Ureter (tissue), 1 donor: ENCODE measurements around the gene GNA14. TPM values are rescaled to one million over a fixed set of nuclear protein-coding genes. Genes with fewer than 3 reads are reported as not detected.
"Not testable (repeated sequence)": the region's sequence is repeated elsewhere in the genome, so short reads cannot be mapped to it uniquely, and the experiment has no call there.

Source experiments
- DNase-seq: peaks from one replicate; pipeline ENCODE4 v3.0.0-alpha.2; 2020; ENCODE audit warnings: low spot score
- total RNA-seq: library from RNA; stranded (reverse); gene quantifications from one replicate; pipeline ENCODE4 v1.2.4, GENCODE V29; 2023
- donor health status: DM: yes; HTN: yes; CAD: no.

Gene GNA14
- total RNA-seq, 1 donor from 2014 or later, result 12.4 TPM

DNA sequence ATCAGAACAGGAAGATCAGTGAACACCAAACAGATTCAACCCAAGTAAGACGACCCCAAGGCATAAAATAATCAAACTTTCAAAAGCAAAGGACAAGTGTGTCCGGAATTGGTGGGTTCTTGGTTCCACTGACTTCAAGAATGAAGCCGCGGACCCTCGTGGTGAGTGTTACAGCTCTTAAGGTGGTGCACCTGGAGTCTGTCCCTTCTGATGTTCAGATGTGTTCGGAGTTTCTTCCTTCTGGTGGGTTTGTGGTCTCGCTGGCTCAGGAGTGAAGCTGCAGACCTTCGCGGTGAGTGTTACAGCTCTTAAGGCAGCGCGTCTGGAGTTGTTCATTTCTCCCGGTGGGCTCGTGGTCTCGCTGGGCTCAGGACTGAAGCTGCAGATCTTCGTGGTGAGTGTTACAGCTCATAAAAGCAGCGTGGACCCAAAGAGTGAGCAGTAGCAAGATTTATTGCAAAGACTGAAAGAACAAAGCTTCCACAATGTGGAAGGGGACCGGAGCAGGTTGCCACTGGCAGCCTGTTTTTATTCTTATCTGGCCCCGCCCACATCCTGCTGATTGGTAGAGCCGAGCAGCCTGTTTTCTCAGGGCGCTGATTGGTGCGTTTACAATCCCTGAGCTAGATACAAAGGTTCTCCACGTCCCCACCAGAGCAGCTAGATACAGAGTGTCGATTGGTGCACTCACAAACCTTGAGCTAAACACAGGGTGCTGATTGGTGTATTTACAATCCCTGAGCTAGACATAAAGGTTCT is 158.5 kb downstream of the GNA14 start:
- DNase-seq, result not testable (repeated sequence)

DNA sequence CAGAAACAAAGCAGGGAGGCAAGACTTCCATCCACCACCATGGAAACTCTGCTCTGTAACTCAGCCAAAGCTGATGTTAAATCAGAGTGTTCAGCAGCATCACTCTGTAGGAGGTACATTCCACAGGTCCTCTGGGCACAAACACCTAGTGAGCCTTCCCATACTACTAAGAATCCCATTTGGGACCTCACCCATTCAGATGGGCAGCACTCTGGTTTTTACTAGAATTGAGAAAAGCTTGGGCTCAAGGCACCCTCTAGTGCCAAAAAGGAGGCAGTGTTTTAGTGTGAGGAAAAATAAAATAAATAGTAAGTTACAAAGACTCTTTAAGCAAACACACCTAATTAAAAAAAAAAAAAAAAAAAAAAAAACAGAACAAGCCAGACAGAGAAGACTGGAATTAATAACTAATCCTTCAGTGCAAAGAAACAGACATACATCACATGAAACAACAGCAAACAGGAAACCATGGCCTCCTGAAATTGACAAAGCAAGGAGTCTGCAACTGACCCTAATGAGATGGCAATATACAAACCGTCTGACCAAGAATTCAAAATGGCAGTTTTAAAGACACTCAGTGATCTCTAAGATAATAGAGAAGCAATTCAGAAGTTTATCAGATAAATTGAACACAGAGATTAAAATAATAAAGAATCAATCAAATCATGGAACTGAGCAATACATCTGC is 159.5 kb downstream of the GNA14 start:
- no peak for DNase-seq

DNA sequence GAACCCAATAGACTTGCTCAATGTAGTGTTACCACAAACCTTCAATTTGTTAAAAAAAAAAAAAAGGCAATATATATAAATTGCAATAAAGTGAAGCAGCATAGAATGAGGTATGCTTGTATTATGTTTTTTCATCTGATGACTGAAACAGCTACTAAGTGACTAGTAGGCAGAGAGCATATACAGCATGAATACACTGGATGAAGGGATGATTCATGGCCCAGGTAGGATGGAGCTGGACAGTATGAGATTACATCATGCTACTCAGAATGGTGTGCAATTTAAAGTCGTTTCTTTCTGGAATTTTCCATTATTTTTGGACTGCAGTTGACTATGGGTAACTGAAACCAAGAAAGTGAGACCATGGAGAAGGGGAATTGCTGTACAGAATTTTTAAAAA is 161.2 kb downstream of the GNA14 start:
- DNase-seq, result no peak

DNA sequence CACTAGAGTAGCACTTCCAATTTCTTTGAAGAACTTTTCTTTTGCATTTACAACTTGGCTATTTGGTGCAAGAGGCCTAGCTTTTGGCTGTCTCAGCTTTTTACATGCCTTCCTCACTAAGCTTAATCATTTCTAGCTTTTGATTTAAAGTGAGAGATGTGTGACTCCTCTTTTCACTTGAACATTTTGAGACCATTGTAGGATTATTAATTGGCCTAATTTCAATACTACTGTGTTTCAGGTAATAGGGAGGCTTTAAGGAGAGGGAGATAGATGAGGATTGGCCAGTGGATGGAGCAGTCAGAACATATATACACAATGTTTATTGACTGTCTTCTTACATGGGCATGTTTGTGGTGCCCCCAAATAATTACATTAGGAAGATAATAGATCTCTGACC is 161.7 kb downstream of the GNA14 start:
- no peak for DNase-seq

DNA sequence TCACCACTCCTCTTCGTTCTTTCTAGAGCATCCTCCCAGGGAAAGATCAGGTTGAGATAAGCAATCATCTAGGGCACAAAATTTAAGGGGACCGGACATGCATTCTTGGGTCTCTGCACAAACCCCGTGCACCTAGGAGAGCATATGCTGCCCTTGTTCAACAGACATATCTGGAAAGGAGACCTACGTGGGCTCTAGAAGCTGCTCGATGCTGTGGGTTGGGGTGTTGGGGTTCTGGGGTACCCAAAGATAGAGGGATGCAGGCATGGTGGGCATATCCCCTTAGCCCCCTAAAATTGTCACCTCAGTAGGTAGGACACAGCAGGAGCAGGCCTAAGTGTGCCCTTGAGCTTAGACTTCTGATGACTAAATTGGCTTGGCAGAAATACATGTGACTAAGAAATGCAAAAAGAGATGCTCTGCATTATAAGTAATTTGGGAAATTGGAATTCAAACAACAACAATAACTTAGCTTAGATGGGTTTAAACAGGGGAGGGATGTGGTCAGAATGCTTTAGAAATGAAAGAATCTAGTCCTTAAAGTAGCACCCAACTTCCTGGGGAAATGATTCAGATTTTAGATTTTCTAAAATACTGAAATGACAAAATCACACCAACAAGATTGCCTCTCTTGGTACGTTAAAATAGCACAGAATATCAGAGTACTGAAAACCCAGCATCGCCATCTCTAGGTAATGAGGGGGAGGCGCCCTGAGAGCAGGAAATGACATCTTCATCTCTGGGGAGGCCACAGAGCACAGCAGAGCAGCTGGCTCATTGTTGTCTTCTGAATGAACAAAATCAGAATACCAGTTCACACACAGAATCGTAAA is 172.3 kb downstream of the GNA14 start:
- no peak for DNase-seq

DNA sequence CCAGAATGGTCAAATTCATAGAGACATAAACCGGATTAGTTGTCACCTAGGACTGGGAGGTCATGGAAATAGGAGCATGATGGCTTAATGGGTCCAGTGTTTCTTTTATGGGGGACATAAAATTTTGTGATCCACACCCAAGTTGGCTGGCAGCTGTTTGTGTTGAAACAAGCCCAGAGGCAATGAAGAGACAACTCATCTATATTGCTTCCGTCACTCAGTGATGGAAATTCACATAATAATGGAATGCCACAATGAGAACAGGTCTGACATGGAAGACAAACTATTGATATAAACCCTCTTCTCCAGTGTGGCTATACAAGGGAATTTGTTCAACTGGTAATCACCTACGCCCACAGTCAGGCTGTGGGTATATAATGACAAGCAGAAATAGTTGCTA is 173.2 kb downstream of the GNA14 start:
- DNase-seq, result no peak

DNA sequence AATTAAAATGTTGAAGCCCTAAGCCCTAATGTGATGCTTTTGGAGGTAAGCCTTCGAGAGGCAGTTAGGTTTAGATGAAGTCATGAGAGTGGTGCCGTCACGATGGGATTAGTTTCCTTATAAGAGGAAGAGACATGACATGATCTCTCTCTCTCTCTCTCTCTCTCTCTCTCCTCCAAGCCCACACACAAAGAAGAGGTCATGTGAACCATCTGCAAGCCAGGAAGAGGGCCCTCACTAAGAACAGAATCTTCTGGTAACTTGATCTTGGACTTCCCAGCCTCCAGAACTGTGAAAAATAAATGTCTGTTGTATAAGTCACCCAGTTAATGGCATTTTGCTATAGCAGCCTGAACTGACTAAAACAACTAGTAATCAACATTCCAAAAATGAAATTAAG is 175.5 kb downstream of the GNA14 start:
- no peak for DNase-seq

DNA sequence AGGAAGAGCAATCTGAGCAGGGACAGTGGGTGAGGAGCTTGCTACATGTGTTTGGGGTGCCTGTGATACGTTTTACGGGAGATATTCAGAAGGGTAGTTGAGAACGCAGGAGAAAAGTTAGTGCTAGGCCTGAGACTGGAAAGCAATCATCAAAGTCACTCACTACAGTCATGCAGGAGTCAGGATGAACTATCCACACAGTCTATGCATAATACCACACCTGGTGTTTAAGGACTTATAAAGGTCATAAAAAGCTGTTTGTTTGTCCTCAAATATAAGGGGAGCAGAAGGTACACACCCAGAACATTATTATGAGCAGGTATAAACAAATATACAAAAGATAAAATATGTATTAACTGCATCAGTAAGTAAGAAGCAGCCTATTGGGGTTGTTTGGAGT is 176.6 kb downstream of the GNA14 start:
- DNase-seq, result no peak

DNA sequence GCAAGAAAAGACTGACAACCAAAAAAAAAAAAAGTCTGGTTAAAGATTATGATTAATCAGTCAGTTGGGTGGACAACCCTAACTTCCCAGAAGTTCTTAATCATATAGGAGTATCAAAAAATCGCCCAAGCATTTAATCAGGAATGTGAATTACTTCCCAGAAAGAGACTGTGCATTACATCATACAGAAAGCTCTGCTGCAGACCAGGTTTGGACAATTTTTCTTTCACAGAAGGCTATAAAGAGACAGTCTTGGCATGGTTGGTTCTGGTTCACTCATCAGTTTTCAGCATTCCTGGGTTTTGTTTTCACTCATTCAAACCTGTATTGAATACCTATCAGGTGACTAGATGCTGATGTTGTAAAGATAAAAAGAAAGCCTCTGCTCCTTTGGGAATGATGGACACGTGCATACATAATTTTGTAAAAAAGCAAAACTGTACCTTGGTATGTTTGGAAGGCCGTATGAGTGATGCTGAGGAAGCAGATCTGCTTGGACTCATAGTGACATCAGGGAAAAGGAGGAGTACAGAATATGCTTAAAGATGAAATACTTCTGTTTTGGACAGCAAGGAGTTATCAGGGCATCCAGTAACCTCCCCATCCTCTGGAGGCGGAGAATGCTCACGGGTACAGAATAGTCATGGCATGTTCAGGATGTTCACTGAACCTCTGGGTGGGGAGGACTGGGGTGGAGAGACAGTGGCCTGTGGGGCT is 178.4 kb downstream of the GNA14 start:
- DNase-seq, result no peak

DNA sequence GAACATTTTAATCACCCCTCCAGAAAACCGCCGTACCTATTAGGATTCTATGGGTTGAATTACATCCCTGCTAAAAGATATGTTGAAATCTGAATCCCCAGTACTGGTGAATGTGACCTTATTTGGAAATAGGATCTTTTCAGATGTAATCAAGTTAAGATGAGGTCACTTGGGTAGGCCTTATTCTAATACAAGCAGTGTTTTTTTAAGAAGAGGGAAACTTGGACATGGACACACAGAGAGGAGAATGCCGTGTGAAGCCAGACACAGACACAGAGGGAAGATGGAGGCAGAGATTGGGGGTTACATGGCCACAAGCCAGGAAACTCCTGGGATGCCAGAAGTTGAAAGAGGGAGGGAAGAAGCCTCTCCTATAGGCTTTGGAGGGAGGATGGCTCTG is 183.5 kb downstream of the GNA14 start:
- DNase-seq, result no peak

DNA sequence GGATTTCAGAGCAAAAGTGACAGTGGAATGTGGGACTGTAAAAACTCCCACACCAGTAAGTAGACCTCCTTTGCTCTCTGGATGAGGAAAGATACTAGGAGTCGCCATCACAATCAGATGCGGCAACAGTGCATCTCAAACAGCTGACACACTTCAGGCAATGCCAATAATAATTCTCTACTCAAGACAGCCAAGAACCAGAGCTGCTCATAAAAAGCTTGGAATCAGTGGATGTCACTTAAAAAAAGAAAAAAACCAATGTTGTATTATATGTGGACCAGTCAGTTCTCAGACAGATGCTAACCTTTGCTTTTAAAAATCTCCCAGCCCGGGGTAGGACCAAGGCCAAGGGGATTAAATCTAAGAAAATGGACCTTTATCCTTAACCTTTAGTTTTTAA is 185.0 kb downstream of the GNA14 start:
- DNase-seq, result no peak

DNA sequence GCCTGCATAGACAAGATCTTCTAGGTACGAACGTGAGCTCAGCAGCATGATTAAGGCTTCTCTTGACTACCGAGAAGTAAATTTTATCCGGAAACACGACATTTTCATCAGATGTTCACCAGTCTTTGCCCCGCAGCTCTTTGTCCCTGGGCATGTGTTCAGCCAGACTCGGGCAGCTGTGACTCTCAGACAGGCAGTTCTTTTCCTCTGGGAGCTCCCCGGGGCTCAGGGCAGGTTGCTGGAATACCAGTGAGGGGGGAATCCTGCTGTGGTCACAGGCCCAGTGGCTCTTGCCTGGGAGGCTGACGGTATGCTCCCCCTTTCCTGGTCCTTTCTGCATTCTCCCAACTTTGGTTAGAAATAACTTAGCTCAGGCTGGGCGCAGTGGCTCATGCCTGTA is 186.1 kb downstream of the GNA14 start:
- DNase-seq, result no peak

DNA sequence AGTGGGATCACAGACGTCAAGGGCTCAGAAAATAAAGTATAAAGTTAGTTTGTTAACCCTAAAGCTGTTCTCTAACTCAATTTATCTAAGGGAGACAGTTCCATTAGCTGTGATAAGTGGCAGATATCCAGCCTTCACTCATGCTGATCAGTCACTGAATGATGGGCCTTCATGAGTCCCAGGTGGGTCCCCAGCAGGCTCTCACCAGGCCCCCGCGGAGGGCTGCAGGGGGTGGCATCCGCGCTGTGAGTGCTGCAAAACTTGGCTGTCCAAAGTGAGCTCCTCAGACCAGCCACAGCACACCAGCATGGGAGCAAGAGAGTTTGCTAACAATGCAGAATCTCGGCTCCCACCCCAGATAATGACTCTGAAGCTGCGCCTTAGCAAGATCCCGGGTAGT is 187.2 kb downstream of the GNA14 start:
- no peak for DNase-seq

DNA sequence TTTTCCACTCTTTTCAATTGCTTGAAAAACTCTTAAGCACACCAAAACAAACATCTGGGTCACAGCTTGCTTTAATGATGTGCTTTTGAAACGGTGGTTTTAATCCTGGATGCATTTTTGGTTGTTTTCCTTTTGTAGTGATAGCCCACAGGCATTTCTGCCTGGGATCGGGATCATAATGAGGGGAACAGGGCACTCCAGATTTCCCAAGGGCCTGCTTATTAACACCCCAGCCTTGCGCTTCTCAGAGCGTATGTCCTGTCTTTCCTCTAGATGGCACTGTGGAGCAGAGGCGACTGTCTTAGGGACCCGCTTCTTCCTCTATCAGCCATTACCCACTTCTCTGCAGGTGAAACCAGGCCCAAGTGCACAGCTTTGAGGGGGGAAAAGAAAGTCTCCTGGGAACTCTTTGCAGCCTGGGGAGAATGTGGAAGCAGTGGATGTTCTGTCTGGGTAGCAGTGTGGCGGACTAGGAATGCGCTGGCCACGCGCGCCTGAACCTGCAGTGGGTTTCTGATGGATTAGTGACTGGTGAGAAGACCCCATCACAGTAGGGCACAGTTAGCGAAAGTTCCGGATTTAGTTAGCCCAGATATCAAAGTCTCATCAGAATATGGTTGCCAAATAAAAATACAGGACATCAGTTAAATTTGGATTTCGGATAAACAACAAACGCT is 190.1 kb downstream of the GNA14 start:
- DNase-seq, result peak; percentile 71

DNA sequence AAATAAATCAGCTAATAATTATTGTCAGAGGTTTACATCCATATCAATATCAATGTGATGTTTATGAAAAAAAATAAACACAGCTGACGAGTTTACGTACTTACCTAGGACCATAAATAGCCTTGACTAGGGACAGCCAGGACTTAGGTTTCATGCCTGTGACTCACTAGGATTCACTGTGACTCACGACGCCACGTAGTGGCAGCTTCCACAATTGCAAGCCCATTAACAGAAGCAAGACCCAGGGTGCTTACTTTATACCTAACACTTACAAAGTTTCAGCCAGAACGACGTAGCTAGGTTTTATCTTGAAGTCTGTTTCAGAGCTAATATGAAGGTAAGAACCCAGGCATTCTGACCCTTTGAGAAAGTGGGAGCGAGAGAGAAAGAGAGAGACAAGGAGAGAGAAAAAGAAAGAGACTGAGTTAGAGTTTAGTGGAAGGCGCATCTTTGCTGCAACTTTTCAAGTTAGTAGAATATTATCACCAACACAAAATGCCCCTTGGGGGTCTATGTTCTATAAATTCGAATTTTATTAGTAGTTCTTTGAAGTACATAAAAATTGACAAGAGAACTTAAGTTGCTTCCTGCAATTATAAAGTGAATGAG is 191.2 kb downstream of the GNA14 start:
- DNase-seq, result peak; percentile 84

DNA sequence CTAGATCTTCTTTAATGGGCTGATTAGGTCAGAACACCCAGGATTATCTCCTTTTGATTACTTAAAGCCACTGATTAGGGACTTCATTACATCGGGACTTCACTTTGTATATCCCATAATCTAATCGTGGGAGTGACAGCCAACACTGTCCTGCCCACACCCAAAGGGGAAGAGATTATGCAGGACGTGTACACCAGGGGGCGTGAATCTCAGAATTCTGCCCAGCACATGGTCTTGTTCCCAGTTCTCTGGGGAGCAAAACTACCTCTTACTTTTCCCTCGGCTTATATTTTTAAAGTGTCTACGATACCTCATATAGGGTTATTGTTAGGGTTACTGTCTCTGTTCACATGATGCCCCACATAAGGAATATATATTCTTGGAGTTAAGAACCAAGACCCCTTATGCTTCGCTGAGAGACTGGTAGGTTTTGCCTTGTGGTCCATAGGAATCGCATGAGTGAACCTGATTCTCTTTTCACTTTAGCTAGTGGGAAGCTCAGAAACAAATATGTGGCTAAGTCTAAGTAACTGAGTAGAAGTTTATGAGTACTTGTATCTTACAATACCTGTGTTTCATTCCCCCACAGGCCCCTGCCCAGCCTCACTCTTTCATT is 192.7 kb downstream of the GNA14 start:
- no peak for DNase-seq

DNA sequence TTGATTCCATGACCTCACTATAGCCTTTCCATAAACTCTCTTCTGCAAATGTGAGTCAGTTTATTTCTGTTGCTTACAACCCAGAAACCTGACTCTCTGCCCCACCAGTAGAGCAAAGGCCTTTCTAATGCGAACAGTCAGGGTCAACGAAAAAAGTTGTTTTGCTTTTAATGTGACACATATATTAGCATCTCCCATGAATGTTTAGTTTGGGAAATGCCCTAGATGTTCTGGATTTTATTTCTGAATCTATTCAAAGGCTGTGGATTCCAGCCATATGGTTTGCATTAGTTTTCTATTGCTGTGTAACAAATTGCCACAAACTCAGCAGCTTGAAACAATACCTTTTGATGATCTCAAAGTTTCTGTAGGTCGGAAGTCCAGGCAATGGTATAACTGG is 193.5 kb downstream of the GNA14 start:
- DNase-seq, result no peak

DNA sequence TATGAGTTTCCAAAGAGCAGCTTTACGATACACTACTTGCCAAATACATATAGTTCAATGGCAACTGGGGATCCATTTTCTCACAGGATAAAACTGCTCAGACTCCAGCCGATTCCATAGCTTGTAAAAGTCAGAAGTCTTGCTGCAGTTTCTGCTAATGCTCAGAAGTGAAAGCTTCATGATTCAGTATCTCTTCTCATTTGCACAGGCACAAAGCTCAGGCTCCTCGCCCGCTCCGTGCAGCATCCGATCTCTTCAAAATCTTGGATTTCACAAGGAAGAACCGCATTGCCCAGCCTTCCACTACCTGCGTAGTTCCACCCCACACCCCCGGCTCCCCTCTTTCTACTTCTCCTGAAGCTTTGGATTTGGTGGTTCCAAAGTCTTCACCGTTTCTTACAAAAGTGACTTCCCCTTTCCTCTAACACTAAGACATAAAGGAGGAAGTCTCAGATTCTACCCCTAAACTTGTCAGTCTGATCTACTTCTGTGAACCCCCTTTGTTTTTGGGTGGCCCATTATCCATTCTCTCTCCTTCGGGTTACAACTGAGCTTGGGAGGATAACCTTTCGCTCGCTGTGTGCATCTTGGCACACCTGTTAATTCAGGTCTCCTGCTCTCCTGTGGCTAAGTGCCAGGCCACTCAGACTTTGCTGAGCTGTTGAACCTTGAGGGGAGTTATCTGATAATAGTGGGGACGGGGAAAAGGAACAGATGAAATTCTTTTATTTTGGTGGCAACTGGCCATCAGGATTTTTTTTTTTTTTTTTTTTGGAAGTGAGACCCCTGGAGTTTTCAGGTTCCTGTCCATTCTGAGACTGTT is 194.1 kb downstream of the GNA14 start:
- DNase-seq, result no peak

DNA sequence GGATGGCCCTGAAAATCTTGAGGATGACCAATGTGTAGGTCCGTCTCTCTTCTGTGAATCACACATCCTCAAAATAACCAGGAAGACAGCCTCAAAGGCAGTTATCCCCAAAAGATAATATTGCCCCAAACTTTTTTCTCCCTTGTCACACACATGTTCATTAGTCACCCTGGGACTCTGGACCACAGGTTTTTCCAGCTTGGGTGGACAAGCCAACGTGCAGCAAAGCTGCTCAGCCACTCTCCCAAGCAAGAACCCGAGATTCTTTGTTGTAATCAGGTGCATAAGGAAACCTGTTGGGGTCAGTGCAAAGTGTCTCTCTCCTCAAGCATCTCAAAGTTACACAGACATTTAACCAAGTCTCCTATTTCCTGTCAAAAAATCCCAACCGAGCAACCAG is 196.6 kb downstream of the GNA14 start:
- no peak for DNase-seq

DNA sequence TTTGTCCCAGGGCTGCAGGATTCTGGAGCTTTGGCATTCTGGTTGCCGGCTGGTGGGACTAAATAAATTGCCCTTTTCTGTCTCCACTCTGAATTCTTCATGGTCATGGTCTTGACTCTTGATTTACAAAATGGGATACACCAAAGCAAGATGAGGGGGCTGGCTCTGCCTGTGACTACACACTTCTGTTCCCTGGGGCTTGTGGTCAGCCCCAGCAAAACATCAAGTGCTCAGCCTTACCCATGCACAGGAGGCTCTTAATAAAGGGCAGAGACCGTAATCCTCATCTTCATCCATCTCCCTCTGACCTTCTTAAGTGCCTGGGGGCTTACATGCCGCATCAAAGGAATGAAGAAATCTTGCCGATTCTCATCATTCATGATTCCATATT is 198.0 kb downstream of the GNA14 start:
- DNase-seq, result no peak
